Stimulated activated CD4-positive, alpha-beta T cell treated with anti-CD3 and anti-CD28 coated beads, Interleukin-4, amount 100 ng/mL, for 4 hours (primary cell): ENCODE results near the gene COL4A6.

Experiments
- DNase-seq, 2 experiments: peaks; one replicate each; pipeline ENCODE4 v3.0.0-alpha.2; 2020

Gene COL4A6

DNA sequence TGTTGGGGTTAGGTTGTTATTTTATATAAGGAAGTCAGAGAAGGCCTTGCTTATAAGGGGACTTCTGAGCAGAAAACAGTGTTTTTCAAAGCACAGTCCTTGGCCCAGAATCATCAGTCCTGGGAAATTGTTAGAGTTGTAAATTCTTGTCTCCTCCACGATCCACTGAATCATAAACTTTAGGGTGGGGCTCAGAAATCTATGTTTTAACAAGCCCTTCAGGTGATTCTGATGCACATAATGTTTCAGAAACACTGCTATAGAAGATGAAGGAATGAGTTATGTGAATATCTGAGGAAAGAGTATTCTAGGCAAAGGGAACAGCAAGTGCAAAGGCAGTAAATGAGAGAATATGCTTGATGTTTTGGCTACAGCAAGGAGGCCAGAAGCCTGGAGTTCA lies 121.8 kb downstream of the COL4A6 start:
- DNase-seq = no peak

DNA sequence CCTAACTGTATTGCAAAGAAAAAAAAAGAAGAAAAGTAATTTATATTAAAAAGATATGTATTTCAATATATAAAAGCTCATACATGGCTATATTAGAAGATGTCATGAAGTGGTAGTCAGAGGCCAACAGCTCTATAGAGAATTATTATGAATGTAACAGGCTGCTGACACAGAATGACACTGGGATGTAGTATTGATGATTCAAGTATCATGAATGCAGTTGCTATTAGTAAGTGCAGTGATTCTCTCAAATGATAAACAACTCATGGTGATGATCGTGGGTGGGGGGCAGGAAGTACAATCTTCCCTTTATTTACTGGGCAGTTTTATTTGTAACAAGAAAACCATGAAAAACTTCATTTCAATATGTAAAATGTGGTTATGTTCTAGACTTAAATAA lies 124.6 kb downstream of the COL4A6 start:
- DNase-seq = no peak

DNA sequence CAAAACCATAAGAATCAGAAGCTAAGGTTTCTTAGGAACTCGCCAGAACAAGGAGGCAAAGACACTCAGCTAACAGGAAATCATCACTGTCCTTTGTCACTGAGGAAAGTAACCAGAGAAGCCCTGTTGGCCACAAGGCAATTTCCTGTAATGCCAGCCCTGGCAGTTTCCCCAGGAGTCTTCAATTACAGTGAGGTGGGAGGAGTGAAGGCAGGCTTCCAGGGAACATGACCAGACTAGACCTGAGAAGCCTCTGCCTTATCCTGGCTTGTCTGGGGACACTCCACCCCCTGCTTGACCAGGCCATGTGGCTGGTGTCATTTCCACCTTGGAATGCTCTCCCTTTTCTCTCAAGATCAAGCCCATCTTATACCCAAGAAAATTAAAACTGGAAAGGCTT lies 125.3 kb downstream of the COL4A6 start:
- no peak for DNase-seq

DNA sequence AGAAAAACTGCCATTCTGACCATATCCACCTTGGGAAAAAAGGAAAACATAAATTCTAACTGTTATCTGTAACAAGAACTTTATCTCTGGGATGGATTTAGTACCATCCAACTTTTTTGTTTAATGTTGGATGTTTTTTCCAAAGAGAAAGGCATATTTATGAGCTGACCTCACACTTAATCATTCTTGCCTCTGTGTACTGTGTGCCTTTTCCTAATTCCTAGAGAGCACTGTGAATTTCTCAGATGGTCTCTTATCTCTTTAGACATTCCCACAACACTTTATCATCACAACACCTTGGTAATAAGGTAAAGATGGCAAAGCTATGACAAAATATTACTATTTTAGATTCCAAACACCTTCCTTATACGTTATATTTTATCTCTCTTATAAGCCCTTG lies 126.2 kb downstream of the COL4A6 start:
- DNase-seq = no peak

DNA sequence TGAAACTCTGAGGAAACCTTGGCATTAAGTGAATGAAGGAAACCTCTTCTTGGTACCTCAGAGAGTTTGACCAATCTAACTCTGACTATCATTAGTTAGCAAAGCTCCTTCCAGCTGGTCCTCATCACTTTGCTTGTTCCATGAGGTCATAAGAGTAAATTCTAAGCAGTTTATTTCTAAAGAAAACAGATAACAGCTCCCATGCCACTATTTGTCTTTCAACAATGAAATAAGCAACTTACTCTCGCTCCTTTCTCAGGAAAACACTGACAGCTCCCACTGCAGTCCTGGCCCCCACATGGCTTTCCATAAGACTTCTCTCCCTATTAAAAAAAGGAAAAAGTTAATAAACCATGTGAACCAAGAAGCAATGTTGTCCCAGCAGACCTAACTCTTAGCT lies 127.7 kb downstream of the COL4A6 start:
- DNase-seq = no peak

DNA sequence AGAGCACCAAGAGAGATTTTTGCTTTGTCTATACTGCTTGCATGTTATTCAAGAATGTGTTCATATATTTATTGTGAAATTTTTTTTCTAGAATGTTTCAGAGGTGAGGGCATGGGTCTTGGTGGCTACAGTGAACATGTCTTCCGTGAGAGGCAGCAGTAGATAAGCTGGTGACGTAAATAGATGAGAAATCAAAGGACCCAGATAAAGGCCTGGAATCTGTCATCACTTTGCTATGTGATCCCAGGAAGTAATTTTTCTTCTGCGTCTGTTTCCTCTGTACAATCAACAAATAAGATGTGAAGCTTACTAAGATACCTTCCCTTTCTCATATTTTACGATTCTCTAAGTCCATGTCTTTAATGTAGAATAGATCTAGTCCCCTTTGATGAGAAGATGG lies 129.1 kb downstream of the COL4A6 start:
- DNase-seq = no peak

DNA sequence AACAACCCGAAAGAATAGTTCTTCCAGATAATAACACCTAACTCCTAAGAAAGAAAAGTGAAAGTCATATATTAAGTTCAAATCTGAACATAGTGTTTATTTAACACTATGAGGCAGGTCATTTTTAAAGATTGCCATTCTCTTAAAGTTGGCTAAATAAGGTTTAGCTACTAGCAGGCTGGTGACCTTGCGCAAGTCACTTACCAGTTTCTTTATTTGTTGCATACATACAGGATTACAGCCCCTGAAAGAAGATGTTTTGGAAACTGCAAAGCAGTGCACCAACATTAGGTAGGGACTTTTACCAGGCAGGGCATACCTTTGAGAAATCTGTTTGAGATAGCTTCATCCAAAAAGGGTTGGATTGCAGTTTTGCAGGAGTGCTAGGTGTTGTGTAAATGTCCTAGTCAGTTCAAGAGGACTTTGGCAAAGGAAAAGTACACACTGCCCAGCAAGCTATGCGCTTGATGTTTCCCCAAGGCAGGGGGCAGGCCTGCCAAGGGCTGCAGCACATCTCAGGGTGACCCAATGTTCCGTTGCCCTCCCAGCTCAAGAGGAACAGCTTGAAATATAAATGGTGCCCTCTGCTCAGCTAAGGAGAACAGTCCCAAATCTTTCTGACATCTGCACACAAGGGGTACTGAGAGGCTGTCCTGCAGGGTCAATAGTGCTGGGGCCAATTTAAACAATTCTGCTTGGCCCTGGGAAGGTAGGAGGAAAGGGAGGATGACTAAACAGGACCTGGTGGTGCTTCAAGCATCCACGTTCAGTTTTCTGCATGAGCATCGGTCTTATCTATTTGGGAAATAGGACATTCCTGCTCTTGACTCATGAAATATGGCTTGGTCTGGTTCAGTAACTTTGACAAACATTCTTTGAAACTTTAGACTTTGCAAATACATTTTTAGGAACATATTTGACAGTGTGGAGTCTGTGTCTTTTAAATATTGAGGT lies 130.8 kb downstream of the COL4A6 start:
- DNase-seq = no peak

DNA sequence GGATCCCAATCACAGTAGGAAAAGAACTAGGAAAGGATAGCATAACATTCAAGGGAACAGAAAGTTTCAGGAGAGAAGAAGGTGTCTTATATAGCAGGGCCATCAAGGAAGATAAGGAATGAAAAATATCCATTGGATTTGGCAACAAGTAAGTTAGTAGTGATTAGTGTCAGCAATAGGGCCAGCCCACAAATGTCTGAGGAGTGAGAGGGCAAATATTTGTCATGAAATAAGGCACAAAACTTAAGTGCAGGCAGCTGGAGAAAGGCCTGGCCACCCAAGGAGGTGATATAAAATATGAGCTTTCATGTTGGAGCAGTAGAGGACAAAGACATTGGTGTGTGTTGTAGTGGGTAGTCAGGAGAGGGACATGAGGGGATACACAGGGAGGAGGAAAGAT lies 132.1 kb downstream of the COL4A6 start:
- no peak for DNase-seq

DNA sequence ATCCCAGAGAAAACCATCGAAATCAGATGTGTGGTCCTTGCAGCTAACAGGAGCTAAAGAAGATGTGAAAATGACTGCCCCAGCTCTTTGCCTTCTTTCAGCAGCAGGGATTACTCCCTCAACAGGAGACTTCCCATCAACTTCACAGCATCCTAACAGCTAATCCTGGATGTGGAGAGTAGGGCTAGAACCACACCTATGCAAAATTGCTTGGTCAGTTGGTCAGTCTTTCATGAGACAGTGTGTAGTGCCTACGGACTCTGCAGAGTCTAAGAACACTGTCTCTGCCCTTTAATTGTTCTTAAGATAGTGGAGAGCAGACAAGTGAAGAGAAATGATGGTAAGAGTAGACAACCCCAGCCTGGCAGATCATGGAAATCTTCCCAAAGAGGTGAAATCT lies 133.5 kb downstream of the COL4A6 start:
- no peak for DNase-seq

DNA sequence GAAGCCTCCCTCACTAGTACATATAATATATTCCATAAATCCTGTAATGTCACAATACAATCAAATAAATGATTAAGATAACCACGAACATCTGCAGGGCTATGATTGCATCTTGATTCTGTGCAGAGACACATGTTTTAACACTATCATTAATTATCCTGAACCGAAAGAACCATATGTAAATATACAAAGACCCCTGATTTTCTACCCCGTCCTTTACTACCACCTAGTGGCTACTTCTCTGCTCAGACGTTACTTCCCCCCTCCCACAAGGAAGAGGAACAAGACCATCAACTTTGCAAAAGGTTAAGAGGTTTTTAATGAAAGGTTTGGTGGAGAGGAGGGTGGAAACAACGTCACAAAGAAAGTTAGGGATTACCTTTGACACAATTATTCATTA lies 134.0 kb downstream of the COL4A6 start:
- DNase-seq = no peak

DNA sequence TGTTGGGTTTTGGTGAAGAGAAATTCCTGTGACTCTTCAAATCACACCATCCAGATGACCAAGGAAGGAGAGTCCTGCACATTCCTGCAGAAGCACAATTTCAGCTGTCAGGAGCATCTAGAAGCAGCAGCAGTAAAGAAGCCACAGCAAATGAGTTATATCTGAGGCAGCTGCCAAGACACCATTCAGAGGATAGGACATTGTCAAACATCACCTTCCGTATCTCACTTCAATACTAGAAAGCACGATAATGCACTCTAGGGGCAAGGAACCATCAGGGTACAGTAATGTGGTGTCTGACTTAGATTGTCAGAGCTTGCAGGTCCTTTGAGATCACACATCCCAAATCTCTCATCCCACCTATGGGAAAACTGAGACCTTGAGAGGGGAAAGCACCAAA lies 134.5 kb downstream of the COL4A6 start:
- no peak for DNase-seq

DNA sequence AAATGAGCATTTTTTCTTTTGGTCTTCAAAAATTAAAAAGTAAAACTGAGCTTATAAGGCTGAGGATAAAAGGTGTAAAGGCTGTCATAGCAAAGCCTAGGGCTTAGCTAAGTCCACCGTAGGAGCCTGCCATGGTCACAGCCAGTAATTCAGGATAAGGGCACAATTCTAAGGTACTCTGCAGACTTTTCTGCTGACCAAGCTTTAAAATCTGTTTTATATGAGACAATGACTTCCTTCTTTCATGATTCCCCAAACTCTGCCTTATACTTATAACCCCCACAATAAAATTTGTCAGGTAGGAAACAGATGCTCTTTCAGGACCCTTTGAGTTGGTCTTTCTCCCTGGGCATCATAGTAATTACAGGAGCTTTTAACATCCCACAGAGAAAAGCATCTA lies 138.5 kb downstream of the COL4A6 start:
- no peak for DNase-seq

DNA sequence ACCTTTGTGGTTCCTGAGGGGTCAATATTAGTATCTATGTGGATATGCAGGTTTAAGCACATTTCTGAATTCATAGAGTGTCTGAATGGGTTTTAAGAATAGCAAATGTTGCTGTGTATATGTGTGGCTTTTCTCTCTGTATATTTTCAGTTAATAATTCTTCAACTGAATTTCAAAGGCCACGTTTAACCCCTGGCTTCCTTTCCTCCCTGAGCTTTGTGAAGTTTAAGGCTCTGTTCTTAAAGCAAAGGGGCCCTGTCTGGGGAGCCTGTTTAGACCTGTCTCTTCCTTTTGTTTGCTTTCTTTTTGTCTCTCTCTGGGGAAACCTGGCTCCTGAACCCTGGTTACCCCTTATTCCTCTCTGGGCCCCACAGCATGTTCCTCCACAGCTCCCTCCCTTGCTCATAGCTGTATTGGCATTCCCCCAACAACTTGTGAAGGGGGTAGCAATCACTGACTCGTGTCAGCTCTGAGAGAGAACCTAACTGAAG lies 139.1 kb downstream of the COL4A6 start:
- DNase-seq = no peak

DNA sequence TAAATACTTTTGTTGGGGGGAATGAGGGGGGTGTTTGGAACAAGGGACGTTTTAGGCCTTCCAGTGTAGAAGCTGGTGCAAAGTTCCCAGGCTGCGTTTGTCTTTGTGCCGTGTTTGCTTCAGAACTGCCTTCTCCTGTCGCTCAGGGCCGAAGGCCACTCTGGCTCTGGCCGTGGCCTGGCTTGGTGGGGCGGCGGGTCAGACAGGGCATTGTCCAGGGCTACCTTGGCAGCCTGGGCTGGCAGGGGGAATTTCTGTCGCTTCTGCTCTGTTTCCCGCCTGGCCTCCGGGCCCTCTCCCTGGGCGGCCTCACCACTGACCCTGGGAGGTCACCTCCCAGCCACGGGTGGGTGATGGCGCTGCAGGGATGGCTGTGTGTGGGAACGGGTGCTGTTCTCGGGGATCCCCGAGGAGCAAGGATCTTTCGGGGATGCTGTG lies 140.0 kb downstream of the COL4A6 start:
- no peak for DNase-seq

DNA sequence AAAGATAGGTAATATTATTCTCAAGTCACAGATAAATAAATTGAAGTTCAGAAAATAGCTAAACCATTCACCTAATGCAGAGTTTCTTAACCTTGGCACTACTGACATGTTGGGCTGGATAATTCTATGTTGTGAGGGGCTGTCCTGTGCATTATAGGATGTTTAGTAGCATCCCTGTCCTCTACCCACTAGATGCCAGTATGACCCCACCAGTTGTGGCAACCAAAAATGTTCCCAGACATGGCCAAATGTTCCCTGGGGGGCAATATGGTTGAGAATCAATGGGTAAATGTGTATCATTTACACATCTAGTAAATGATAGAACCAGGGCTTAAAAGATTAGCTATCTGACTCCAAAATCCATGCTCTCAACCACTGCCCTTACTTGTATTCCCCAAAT lies 140.9 kb downstream of the COL4A6 start:
- no peak for DNase-seq

DNA sequence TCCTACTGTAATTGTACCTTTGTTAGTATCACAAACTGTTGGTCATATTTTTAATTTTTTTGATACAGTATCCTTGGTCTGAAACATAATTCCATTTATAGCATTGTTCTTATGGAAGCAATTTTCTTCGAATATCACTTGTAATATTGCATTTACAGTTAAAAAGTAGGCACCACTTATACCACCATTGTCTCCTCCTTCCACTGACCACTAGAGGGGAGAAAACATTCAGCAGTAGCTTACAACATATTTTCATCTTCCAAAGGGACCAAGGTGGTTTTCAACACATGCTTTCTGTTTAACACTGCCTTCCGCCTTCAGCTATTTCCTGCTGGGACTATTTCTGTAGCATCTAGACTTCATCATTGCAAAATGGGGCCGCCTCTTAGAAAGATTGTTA lies 146.2 kb downstream of the COL4A6 start:
- DNase-seq = no peak

DNA sequence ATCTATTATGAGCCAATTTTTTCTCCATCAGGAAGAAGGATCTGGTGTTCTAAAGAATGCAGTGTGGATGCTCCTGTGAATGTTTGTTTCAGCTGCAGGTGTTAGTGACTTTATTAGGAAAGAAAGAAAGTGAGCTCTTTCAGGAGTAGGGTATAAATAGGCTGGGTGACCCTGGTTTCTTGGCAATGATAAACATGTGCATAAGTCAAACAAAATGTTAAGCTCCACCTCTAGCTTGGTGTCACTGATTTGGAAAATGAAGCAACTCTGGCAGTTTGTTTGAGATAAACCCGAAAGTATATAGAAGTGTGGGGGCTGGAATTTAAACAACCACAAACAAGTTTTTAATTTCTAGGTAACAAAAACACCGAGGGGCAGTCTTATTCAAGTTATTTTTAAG lies 152.3 kb downstream of the COL4A6 start:
- DNase-seq = no peak

DNA sequence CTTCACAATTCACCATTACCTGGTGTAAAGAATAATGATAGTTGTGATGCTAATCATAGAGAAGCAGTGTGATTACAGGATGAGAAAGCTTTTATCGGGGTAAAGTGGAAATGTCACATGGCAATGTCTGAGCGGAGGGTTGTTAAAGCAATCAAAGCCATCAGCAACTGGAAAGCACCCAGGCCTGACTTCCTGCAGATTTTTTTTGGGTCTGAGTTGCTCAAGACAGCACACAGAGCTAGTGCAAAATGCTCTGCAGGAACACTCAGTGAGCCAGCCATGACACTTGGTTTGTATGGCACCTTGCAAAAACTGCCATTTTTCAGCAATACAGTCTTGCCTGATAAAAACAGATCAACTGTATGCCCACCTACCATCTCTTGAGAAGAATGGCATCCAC lies 152.9 kb downstream of the COL4A6 start:
- DNase-seq = no peak

DNA sequence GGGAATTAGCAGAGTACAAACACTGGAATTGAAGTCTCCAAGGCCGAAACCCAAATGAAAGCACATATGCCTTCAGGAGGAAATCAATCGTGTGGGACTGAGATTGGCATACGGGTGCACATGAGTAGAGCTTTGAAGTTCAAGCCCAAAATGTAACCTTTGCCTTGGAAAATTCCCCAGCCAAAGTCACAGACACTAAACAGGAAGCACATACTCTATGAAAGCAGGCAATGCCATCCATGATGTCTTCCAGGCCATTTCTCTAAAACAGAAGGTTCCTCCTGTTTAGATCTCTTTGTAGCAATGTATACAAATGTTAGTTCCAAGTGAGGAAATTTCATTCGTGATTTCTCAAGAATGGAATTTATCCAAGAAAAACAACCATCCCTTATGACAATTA lies 162.5 kb downstream of the COL4A6 start:
- DNase-seq = no peak

DNA sequence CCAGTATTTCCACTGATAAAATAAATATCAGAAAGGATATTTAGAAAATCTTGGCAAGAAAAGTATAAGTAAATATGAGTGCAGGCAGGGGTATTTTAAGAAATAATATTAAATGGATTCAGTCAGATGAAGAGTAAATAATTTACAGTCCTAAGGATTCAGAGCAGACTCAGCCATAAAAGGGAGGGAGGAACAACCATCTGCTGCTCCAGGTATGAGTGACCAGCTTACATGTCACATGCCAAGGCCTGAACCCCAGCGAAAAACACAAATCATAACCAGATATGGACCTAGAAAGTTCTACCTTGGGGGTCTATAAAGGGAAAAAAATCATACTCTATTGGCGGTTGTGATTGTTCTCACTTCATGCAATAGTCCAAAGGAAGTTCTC lies 166.8 kb downstream of the COL4A6 start:
- no peak for DNase-seq

DNA sequence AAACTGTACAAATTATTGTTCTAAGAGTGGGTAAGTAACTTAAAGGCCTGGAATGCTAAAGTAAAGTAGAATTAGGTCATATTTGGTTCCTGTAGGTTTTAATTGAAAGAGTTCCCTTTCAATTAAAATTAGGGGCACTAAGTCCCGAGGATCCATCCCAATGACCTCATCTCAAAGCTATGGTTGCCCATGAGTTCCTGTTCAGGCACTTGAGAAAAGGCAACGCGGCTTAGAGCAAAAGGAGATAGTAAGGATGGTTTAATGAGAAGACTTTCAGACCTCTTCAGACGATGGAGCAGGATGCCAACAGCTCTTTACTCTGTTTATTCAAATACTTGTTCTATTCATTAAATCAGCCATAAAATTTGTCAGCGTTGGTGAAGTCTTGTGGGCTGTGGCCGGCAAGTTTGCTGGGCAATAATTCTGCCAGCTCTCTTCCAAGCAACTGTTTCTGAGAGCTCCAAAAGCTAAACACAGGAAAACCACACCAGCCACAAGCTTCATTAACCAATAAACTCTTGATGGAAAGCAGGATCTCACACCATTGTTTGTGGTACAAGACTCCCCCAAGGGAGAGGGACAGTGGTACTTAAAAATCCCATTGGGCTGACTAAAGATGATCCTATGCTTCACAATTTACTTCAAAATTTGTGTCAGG lies 167.4 kb downstream of the COL4A6 start:
- DNase-seq = no peak

DNA sequence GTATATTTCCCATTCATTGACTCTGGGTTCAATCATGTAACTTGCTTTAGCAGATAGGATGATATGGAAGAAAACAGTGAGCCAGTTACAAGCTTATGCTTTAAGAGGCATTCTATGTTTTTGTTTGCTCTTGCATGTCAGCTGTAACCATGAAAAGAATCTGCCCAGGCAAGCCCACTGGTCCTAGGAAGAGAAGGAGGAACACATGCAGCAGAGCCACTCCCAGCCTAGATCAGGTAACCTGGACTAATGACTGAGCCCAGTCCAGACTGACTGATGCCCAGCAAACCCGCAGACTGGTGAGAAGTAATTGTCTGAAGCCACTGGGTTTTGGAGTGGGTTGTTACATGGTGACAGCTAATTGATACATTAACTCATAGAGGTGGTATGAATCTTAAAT lies 167.9 kb downstream of the COL4A6 start:
- DNase-seq = no peak

DNA sequence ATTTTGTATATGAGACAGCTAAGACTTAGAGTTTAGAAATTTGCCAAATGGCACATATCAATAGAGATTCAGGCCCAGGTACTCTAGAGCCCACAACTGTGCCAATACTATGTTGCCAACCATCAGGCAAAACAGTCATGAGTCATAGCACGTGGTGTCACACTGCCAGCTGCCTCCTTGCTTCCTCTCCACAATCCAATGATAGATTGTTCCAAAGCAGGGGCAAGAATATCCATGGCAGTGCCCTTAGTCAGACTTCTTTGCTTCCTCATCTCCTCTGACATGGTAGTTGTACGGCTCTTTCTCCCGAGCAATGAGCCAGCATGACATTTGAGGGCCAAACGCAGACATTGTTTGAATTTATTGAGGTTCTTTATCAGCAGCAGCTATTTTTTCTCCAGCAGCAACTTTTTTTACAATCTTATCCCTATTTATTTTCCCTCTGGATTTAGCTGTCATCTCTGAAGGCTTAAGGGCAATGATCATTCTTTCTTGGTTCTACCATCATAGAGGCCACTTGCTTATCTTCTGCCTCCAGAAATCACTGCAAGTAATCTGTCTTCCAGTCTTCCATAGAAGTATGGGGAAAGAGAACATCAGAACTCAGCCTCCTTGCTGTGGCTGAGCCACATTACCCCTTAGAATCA lies 169.7 kb downstream of the COL4A6 start:
- DNase-seq = no peak

DNA sequence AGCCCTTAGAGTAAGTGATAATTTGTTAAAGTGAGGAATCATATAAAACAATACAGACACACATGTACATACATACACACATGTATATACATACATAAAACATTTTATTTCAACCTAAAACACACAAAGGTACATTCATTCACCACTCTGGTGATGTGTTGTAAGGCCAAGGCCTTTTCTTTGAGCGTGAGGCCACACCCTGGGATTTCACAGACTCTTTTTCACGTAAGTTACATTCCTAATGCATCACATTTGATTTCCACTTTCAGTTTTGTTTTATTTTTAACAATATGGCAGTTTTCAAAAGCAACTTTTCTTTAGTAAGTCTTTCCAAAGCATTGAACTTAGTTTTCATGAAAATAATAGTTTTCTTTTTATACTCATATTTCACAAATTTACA lies 170.7 kb downstream of the COL4A6 start:
- no peak for DNase-seq
